NOMO-1 treated with dmso at 0.1 percent for 144 hours (cell line): ENCODE data around the gene CHAF1B.

ENCODE experiments used
- DNase-seq: peaks from one replicate; lab custom pipeline; 2025; ENCODE audit not compliant: unreplicated experiment; lab: John Stamatoyannopoulos, UW

CHAF1B gene

DNA sequence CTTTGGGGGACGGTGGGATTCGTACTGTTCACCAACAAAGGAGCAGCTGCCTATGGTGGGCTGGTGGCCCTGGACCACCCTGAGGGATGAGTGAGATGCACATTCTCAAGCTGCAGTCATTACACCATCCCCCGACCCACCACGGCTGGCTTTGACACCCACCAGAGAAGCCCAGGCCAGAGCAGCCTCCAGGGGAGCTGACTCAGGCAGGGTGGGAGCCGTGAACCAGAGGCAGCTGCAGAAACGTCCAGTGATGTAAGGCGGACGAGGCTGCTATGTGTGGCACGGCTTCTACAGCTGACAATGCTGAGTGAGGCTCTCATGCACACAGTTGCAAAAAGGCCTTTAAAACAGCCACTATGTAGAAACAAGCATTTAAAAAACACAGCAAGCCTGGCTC, 40.1 kb downstream of the CHAF1B start:
- no peak for DNase-seq

DNA sequence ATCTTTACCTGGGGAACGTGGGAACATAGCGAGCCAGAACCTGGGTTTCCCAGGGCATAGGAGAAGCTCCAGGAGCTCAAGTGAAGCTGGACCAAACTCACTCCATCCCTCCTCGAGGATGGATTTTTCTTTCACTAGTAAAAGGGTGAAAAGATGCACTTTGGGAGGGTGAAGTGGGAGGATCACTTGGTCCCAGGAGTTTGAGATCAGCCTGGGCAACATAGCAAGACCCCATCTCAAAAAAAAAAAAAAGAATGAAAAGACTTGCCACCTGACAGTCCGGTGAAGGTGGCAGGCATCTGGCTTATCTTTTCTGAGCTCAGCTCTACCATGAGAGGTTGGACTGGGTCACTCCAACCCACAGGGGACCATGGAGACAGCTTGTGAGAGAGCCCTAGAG, 42.3 kb downstream of the CHAF1B start:
- DNase-seq = no peak

DNA sequence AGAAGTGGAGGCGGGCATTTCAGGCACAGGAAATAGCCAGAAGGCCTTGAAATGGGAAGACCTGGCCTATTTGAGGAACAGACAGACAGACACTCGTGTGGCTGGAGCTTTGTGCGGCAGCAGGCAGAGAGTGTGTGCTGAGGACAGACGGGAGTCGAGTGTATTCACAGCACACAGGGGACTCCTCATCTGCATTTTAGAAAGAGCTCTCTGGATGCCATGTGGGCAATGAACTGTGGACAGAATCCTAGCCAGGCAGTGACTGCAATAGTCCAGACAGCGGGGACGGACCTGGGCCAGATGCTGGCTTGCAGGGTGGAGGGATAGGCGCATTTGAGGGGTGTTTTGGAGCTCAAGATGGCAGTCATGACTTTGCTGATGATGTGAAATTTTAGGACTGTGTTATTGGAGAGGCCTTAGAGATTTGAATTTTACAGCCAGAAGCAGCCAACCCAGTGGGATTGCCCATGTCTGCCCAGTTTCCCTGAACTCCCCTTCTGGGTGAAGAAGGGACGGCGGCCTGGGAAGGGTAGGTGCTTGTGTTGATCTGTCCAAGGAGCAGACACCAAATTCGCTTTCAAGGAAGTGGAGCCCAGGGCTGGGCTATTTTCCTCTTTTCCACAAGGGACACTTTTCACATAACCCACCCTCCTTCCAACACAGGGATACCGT, 43.7 kb downstream of the CHAF1B start:
- DNase-seq = no peak

DNA sequence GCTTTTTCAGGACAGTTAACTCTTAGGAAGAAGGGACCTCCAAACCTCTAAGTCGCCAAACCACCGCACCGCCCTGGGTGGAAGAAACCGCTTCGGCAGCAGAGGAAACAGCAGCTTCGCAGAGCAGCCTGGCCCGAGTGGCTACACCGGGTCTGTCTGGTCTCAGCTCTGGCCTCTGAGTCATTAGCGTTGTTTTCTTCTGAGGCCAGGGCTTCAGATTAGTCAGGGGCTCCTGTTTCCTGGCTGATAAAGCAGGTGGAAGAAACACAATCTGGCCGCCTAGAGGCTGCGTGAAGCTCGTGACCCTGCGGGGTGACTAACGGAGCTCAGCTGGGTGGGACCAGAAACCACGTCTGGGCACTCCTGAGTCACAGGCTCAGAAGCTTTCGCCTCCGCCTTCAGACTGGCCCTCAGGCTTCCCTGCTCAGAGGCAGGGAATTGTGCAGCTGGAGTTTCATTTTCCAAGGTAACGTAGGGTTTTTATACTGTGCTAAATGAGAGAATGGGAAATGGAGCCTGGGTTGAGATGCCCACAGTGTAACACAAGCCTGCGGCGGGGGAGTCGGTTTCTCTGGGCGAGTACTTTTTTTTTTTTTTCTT, 44.9 kb downstream of the CHAF1B start:
- DNase-seq = peak; percentile 25

- no peak for DNase-seq
Measured at GRCh38 chr21:36430841-36431240, 45.6 kb downstream of the CHAF1B start.

GRCh38 chr21:36431252-36431651, 46.1 kb downstream of the CHAF1B start:
- no peak for DNase-seq

- DNase-seq = no peak
Measured at GRCh38 chr21:36433059-36433709, 48.0 kb downstream of the CHAF1B start.

DNA sequence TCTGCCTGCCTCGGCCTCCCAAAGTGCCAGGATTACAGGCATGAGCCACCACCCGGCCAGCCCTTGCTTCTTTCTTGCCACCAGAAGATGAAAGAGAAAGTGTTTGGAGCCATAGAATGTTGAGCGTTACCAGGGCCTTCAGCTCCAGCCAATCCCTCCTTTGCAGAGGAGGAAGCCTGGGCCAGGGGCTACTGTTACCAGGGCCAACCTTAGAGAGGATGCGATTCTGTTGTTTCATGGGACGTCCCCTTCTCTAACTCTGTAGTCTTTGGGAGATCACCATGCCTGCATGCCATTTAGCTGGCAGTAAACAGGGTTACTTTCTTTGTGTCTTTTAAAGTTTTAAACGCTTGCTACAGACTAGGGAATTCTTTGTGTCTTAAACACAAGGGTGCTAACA, 49.0 kb downstream of the CHAF1B start:
- no peak for DNase-seq

GRCh38 chr21:36436829-36437744, 51.9 kb downstream of the CHAF1B start:
- no peak for DNase-seq

DNA sequence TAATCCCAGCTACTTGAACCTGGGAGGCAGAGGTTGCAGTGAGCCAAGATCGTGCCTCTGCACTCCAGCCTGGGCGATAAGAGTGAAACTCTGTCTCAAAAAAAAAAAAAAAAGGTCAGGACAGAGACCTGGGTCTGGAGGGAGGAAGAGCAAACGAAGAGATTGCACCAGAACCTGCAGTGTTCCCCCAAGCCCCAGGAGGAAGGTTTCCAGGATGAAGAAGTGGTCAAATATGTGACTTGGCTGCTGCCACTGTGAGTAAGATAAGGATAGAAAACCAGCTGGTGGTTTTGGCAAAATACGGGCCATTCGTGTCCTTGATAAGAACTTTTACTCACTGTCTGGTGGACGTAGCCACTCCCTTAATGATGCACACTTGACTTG, 52.5 kb downstream of the CHAF1B start:
- DNase-seq = no peak

- no peak for DNase-seq
Measured at GRCh38 chr21:36441715-36442114, 56.5 kb downstream of the CHAF1B start.

GRCh38 chr21:36446301-36446700, 61.1 kb downstream of the CHAF1B start:
- DNase-seq = no peak

- DNase-seq = no peak
Measured at GRCh38 chr21:36450511-36450910, 65.3 kb downstream of the CHAF1B start.

DNA sequence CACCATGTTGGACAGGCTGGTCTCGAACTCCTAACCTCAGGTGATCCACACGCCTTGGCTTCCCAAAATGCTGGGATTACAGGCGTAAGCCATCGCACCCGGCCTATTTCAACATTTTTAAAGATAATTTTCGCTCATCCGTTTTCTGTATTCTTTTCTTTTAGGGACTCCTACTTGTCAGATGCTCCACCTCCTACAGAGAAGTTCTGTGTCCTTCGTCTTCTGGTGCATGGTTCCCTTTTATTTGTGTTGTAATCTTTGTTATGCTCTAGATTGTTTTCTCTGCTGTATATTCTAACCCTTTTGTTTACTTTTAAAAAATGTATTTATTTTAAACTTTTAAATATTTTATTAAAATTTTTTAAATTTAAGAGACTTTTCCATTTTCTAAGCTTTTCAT, 66.3 kb downstream of the CHAF1B start:
- no peak for DNase-seq

DNA sequence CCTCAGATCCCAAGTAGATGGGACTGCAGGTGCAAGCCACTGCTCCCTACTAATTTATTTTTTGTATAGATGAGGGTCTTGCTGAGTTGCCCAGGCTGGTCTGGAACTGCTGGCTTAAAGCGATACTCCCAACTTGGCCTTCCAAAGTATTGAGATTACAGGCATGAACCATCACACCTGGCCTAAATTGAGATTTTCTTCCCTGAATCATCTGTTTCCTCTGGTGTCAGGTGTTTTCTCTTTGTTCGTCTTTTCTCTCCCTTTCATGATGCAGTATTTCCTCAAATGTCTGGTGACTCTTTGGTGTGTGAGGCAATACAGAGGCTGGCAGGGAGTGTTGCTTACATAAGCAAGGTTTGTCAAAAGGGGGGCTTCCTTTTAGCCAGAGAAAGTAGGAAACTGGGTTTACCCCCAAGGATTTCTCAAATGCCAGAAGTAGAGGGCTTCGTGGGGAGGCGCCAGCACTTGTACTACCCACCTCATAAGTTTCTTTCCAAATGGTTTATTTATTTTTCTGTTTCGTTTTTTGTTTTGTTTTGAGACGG, 67.2 kb downstream of the CHAF1B start:
- no peak for DNase-seq

- no peak for DNase-seq
Measured at GRCh38 chr21:36454093-36454531, 68.9 kb downstream of the CHAF1B start.

DNA sequence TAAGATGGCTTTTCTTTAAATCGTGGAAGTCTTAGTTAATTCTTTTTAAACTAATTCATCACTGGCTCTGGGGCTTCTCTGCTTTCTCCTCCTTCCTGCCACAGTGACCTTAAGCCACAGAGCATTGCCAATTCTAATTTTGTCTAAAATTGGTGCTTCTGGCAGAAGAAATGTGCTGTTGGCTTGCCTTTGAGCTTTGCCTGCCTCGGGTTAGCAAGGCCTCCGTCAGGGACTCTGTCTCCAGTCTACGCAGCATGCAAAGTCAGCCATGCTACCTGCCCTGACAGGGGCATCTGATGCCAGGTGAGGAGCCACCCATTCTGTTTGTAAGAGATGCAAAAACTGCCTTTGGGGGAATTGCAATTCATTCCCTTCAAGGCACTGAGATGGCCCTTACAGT, 69.5 kb downstream of the CHAF1B start:
- DNase-seq = no peak

- DNase-seq = no peak
Measured at GRCh38 chr21:36456729-36457414, 71.7 kb downstream of the CHAF1B start.

- no peak for DNase-seq
Measured at GRCh38 chr21:36459098-36459497, 73.9 kb downstream of the CHAF1B start.

DNA sequence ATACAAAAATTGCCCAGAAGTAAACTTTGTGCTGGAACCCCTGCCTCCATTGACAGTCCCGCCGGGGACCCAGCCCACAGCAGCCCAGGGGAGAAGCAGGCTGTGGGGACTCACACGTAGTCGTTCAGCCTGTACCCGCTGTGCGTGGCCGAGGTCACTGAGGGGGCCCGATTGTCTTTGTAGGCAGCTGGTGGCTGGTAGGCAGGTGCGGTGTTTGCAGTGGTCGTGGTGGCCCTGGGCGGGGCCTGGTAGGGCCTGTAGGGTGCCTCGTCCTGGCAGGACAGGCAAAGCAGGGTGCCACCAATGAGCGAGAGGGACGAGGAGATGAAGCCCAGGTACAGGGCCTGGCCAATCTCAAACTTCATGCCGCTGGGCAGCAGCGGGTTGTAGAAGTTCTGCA, 75.7 kb downstream of the CHAF1B start:
- DNase-seq = no peak
